ENCODE results near the gene ZFP64.
"Not testable (repeated sequence)": the region's sequence is repeated elsewhere in the genome, so short reads cannot be mapped to it uniquely, and the experiment has no call there.

The ZFP64 gene

GRCh38 chr20:52191132-52191915 lies at the start of gene ZFP64:
ZFP64 (minus strand) TSS chr20:52191779; CDS start chr20:52191636, 143 bp downstream.
- peak; percentile 79 for DNase-seq

GRCh38 chr20:52240802-52241201 lies 49.2 kb upstream of the ZFP64 start:
- no peak for DNase-seq

DNA sequence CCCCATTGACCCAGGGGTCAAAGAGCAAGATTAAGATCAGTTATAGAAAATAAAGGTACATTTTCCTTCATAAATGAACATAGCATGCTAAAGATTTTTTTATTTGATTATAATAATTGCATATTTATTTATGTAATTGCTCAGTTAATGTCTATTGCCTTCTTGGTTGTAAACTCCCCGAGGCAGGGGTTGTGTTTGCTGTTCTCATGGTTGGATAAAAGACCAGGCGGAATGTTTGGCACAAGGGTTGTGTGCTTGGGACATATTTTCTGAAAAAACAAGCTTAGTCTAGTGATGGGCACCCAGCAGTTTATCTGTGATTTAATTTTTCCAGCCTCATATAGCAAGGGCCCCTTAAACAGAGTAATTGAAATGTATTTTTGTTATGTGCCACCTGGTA lies 47.5 kb upstream of the ZFP64 start:
- no peak for DNase-seq

- no peak for DNase-seq
Observed at GRCh38 chr20:52236292-52236691, 44.7 kb upstream of the ZFP64 start.

GRCh38 chr20:52235129-52235528 lies 43.5 kb upstream of the ZFP64 start:
- DNase-seq = no peak

DNA sequence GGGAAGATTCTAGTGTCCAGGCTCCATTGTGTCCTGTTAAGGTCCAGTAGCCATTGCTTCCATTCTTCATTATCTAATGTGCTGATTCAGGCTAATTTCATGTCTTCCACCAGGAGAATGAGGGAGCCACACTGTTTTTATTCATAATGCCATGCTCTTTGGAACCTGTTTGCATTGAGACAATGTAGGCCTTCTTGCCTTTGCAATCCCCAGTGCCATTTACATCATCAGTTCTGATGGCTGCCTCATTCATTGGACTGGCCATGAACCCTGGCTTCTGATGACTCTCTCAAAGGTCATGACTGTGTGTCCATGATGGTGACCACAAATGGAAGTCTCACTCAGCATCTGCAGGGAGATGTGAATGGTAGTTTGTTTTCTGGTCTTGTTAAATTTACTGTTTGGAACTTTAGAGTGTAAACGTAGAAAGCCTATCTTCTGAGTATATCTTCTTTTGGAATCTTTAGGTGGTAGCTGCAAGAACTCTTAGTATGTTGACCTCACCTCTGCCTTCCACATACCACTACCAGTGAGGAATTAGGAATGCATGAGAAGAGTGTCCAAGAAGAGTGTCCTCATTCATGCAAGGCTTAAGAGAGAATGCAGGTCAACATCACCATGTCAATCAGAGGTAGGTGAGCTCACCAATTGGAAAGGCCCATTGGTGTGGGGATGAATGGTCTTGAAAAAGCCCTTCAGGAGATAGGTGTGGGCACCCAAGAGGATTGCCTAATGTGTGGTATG lies 42.9 kb upstream of the ZFP64 start:
- DNase-seq = no peak

DNA sequence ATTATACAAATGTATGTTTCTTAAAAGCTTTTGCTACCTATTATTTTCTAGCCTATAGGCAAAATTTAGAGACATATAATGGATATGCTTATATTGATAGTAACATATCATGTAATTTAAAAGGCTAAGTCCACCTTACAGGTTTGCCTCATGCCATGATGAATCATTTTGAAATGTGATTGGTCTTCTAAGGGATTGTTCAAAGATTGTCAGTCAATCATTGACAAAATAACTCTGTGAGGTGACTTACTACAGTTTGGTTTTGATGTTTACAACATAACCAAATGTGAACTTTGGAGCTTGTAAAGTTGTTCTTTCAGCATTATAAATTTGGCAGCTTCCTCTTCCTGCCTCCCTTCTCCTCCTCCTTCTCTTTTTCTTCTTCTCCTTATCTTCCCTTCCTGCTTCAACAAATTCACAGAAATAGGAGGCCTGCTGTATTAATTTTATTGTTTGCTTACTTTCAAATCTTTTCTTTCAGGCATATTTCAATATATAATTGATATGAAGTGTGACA lies 39.7 kb upstream of the ZFP64 start:
- no peak for DNase-seq

- no peak for DNase-seq
Observed at GRCh38 chr20:52230409-52230808, 38.8 kb upstream of the ZFP64 start.

DNA sequence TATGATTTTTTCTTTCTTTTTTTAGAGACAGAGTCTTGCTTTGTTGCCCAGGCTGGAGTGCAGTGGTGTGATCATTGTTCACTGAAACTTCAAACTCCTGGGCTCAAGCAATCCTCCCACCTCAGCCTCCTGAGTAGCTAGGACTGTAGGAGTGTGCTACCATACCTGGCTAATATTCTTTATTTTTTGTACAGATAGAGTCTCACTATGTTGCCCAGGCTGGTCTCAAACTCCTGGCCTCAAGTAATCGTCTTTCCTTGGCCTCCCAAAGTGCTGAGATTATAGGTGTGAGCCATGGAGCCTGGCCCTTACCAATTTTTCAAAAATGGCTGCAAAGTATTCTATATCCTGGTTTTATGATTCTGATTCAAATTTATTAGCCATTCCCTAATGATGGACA lies 37.8 kb upstream of the ZFP64 start:
- DNase-seq = not testable (repeated sequence)

GRCh38 chr20:52226370-52226769 lies 34.8 kb upstream of the ZFP64 start:
- DNase-seq = no peak

DNA sequence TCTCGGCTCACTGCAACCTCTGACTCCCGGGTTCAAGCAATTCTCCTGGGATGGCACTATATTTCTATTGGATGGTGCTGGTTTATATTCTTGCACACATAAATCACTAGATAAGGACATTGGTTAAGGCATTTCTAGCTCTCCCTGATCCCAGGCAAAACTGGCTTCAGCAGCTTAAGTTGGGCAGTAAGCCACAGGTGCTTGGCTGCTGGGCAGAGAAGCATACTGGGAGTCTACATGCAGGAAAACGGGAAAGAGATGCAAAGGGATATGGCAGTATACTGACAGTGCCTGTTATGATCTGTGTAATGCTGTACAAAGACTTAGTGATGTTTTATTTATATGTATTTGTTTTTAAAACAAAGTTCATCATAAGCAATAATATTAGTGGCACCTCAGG lies 33.3 kb upstream of the ZFP64 start:
- DNase-seq = no peak

- not testable (repeated sequence) for DNase-seq
Observed at GRCh38 chr20:52221362-52221761, 29.8 kb upstream of the ZFP64 start.

- not testable (repeated sequence) for DNase-seq
Observed at GRCh38 chr20:52220891-52221290, 29.3 kb upstream of the ZFP64 start.

- no peak for DNase-seq
Observed at GRCh38 chr20:52219441-52219840, 27.9 kb upstream of the ZFP64 start.

DNA sequence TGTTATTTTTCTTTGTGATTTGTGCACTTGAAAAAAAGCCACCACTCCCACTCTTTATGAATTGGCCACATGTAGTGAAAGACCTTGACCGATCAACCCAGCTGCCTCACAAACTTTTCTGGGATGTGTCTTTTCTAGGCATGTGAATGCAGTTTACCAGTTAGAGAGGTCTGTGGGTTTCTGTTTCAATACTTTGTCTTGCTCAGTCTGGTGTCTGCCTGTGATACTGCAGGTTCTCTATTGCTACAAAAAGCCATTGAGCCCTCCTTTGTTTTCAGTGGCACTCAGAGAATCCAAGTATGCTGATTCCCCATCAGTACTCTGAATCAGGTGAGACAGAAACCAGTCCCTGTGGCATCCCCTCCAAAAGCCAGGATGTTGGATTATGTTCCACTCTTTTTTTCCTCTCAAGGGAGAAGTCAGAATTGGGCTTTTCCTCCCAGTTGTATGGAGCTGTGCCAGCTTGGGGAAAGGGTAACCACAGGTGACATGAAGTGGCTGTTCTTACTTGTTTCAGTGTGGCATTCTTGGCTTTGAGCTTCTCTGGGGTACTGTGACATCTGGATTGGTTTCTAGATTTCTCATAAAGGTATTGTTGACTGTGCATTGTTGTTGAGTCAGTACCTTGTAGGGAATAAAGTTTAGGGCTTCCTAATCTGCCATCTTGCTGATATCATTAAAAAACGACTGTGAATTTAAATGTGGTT lies 26.3 kb upstream of the ZFP64 start:
- DNase-seq = no peak

GRCh38 chr20:52213995-52214394 lies 22.4 kb upstream of the ZFP64 start:
- DNase-seq = no peak

DNA sequence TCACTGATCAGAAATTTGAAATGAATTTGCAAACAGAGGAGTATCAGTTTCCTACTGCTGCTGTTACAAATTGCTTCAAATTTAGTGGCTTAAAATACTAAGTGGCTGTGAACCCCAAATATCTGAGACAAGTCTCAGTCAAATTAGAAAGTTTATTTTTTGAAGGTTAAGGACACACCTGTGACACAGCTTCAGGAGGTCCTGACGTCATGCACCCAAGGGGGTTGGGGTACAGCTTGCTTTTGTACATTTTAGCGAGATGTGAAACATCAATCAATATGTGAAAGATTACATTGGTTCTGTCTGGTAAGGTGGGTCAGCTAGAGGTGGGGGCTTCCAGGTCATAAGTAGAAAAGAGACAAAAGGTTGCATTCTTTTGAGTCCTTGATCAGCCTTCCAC lies 21.4 kb upstream of the ZFP64 start:
- DNase-seq = no peak

GRCh38 chr20:52210037-52210990 lies 18.7 kb upstream of the ZFP64 start:
- no peak for DNase-seq

DNA sequence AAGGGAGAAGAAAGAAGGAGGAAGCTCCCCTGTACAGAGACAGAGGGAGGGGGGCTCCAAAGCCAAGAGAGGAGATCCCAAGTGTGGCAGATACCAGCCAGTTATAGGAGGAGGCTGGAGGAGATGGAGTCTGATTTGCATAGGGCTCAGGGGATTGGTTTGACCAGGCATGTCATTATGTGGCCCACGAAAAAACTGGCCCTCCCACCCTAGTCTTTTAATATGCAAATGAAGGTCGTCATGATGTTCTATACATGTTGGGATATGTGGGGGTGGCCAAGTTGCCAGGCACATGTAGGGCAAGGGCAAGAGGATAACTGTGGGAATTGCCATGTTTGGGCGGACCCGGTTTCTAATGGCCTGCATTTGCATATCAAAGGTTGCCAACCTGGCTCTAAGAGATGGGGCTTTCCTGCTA lies 17.6 kb upstream of the ZFP64 start:
- no peak for DNase-seq

- no peak for DNase-seq
Observed at GRCh38 chr20:52207020-52207810, 15.6 kb upstream of the ZFP64 start.

DNA sequence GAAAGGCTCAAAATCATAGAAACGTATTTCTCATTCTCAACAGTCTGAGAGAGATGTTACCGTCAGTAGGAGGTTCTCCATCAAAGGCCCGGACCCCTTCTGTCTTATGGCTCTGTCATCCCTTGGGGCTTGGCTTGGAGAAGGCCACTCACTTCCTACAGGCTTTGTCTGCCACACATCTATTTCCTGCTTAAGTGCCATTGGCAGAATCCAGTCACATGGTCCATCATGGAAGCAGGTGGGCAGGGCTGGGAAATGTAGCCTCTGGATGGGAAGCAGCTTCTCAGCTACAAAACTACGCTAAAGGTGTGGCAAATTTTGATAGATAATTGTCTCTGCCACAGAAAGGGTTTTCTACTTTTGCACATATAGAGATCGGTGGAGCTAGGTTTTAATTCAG lies 12.6 kb upstream of the ZFP64 start:
- DNase-seq = no peak

Data from islet precursor cell (in vitro differentiated cells).